T-helper 1 cell treated with Interleukin-12 subunit alpha and Interleukin-12 subunit beta and Interleukin-4 antibody, amounts not matched to agents 30 ng/mL and 1 ng/mL, for 36 hours (primary cell): Measurements from ENCODE around the gene KLF16. TPM values are rescaled to one million over a fixed set of nuclear protein-coding genes. Genes with fewer than 3 reads are reported as not detected.

Experiments used
- intact Hi-C: fragments of 100-400 bp; cut with micrococcal nuclease; formaldehyde crosslinking; loops from one replicate; pipeline ENCODE4 v1.15.1; 2024
- total RNA-seq: library from RNA; stranded (reverse); gene quantifications from 2 replicates; pipeline ENCODE4 v1.2.3, GENCODE V29; 2022

KLF16 gene
- total RNA-seq, 1 donor from 2014 or later: 20.4 TPM

GRCh38 chr19:1857648-1858326 is 5.6 kb downstream of the KLF16 start:
- intact Hi-C loops: no loop called here

- intact Hi-C loops: no loop called here
Measured at GRCh38 chr19:1856698-1857603, 6.4 kb downstream of the KLF16 start.

- intact Hi-C loops: no loop called here
Measured at GRCh38 chr19:1856345-1856697, 7.1 kb downstream of the KLF16 start.

GRCh38 chr19:1855828-1856255 is 7.5 kb downstream of the KLF16 start:
- intact Hi-C loops: loop anchor here (1.0 to 2.0 kb wide), 8 partner anchors 8 to 1059 kb away; partner anchors contain the start of genes ABHD17A, ADAT3, AP3D1 and ATP8B3

DNA sequence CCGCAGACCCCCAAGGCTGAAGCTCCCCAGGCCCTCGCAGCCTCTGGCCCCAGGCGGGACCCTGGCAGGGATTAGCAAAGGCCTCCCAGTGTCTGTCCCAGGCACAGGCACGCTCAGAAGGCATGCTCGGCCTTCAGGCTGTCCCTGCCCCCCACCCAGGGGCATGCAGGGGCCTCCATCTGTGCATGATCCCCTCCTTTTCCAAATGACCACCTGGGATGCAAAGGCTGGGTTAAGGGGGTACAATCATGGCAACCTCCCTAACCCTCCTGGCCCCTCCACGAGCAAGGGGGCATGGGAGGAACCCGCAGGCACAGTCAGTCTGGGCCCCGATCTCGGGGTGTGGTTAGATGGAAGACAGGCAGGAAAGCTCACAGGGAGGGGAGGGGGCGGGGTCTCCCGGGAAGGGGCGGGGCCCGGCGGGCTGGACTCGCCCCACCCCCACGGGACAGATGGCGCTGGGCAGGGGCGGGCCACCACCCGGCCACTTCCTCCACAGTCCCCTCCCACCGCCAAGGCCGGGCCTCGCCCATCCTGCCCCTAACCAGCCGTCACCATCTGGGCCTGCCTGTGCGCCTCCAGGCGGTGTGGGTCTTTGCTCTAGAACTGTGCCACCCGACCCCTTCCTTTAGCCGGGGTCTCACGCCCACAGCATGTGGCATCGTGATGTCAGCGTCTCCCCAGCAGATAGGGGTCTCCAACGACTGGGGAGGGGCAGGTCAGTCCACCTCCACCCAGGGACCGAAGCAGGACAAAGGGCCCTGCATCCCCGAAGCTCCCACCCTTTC is 8.1 kb downstream of the KLF16 start:
- intact Hi-C loops: loop anchor here (1.0 to 2.0 kb wide), 8 partner anchors 9 to 1058 kb away; partner anchors contain the start of genes ABHD17A, ADAT3, AP3D1 and ATP8B3

DNA sequence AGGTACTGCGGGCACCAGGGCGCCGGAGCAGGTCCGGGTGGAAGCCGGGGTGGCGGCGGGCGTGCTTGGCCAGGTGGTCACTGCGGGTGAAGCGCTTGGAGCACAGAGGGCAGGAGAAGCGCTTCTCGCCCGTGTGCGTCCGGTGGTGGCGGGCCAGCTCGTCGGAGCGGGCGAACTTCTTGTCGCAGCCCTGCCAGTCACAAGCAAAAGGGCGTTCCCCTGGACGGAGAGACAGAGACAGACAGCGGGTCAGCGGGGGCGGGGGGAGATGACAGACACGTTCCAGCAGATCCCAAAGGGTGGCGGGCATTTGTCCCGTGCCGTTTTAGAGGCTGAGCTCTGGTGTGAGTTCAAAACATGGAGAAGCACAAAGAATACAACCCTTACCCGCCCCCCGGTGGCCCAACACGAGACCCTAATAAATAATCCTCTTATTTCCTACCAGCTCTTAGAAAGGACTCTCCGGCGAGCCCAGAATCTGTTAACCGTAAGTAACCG is 8.8 kb downstream of the KLF16 start:
- intact Hi-C loops: loop anchor here (1.0 to 2.0 kb wide), 8 partner anchors 10 to 1058 kb away; partner anchors contain the start of genes ABHD17A, ADAT3, AP3D1 and ATP8B3

- intact Hi-C loops: loop anchor here (2.0 kb wide), 4 partner anchors 31 to 1057 kb away; partner anchors contain the start of genes ABHD17A, AP3D1, PCSK4 and PTBP1
Measured at GRCh38 chr19:1854039-1854541, 9.3 kb downstream of the KLF16 start.

- intact Hi-C loops: loop anchor here (2.0 kb wide), 4 partner anchors 31 to 1057 kb away; partner anchors contain the start of genes ABHD17A, AP3D1, PCSK4 and PTBP1
Measured at GRCh38 chr19:1853295-1854038, 9.9 kb downstream of the KLF16 start.

DNA sequence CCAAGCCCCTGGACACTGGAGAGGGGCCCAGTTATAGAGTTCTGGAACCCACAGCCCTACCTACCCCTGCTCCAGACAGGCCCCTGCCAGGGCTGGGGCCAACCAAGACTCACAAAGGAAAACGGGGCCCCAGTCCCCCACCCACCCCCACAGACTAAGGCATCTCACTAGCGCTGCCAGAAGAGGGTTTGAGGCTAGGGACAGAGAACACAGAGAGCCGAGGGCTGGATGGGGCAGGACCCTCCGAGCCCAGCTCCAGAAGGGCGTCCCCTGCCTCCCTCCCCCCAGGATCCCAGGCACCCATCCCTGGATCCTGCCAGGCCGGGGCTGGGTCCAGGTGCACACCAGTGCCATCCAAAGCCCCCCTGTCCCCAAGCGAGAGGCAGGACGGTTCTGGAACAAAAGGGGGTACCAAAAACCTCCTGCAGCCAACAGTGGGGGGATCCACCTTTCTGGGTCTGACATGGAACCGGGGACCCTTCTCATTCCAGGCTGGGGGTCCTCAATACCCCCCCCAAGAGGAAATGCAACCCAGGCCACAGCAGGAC is 10.7 kb downstream of the KLF16 start:
- intact Hi-C loops: no loop called here

DNA sequence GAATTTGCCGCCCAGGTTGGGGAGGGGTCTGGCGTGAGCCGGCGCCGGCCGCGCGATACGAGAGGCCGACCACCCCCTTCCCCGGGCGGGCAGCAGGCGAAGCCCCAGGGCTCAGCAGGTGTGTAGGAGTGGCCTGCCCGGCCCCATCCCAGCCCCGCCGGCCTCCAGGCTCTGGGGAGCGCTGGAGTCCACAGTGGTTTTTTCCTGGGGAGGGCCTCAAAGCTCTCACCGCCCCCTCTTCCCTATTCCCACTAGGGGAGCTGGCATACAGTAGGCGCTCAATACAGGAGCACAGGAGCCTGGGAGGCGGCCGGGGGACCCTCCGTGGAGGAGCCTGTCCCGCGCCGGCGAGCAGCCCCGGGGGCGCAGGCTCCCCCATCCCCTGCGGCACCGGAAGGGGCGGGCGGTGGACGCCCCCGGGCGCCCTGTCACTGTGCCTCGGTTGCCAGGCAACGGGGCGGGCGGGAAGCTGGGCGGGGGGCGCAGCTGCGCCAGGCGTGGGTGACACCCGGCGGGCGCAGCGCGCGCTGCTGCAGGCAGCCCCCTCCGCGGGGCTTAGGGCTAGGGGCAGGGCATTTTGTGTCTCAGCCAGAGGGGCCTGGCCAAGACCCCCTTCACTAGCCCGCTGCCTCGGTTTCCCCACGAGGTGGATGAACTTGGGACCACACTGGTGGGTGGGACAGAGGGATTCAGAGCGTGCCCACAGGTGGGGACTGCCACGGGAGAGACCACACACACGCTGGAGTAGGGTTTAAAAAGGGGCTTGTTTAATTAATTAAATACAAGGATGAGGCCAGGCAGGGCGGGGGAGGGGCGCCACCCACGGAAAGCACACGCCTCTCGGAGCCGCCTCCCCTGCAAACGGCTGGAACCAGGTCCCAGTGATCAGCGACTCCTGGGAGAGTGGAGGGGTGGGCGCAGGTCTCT is 11.5 kb downstream of the KLF16 start:
- intact Hi-C loops: no loop called here

DNA sequence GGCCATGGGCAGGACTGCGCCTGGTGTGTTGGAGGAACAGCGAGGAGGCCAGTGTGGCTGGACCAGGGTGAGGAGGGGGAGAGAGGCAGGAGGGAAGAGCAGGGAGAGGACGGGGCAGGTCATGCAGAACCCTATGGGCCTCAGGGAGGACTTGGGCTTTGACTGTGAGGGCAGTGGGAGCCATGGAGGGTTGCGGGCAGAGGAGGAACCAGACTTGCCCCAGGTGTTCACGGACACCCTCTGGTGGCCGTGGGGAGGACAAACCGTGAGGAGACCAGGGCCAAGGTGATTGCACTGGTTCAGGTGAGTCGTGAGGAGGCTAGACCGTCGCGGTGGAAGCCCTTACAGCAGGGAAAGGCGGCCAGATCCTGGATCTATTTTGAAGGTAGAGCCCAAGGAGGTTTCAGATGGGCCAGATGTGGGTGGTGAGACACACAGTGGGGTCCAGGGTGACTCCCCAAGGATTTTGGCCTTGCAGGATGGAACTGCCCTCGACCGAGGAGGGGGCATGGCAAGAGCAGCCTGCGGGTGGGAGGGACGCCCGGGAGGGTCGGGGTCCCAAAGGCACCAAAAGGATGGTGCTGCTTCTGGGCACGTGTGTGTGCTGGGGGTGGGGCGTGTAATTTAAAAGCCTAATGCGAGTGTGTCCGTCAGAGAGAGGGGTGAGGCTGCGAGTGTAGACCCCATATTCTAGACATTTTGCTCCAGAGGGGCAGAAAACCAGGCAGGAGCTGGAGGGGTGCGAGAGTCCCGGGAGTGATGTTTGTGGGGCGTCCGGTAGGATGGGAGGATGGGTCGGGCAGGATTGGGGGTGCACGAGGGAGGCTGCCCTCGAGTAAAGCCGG is 12.3 kb downstream of the KLF16 start:
- intact Hi-C loops: no loop called here

DNA sequence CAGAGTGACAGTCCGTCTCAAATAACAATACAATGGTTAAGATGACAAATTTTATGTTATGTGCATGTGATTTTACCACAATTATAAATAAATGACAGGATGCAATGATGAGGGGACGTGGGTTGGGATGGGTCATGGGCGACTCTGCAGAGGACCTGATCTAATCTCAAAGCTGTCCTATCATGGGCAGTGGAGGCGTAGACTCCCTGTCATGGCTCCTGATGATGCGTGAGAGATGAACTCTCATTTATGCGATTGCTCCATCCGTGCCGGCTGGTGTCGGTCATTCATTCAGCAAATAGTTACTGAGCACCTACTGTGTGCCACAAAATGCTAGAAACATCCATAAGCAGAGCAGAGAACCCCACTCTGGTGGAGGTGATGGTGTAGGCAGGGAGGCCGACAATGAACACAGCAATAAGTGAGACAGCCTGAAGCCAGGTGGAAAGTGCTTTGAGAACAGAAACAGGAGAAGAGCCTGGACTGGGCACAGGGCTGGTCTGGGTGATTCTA is 13.4 kb downstream of the KLF16 start:
- intact Hi-C loops: no loop called here

DNA sequence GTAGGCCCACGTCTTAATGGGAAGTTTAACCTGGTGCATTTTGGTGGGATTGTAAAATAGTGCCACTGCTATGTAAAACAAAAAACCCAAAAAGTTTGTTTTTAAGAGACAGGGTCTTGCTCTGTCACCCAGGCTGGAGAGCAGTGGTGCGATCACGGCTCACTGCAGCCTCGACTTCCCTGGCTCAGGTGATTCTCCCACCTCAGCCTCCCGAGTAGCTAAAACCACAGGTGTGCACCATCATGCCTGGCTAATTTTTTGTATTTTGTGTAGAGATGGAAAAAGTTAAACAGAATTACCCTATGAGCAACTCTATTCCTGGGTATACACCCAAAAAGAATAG is 14.3 kb downstream of the KLF16 start:
- intact Hi-C loops: no loop called here

DNA sequence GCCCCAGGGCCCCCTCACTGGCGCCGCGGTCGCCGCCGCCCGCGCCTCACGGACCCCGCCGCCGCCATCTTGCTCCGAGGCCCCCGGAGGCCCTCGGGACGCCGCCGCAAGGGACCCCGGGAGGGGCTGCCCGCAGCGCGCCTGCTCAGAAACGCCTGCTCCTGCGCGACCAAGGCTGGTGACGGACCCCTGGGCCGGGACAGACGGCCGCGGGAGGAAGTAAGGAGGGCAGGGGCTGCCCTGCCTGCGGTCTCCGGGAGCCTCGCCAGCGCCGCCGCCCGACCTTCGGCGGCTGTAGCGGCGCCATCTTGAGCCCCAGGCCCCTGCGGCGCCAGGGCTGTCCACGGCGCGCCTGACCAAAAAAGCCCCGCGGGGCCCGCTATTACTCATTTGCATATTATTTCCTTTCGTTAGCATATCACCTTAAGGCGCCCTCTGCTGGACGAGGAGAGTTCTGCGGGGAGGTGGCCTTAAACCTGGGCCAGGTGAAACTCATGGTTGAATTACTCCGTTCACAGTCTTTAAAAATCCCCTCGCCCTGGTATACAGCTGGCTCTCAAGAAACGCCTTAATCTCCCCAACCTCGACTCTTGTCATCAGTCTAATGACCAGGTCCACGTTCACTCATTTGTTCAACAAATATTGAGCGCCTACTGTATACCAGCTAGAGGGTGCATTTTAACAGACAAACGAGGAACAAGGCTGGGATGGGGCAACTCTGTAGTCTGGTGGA is 14.8 kb downstream of the KLF16 start, which contains the start of gene REXO1:
REXO1 (minus strand) TSS at position 85 of the 733 bp plus-strand sequence. CDS start 125 bp downstream, outside the sequence.
- intact Hi-C loops: loop anchor here (1.0 kb wide), 3 partner anchors 36 to 195 kb away; partner anchors contain the start of genes ABHD17A and ATP8B3

DNA sequence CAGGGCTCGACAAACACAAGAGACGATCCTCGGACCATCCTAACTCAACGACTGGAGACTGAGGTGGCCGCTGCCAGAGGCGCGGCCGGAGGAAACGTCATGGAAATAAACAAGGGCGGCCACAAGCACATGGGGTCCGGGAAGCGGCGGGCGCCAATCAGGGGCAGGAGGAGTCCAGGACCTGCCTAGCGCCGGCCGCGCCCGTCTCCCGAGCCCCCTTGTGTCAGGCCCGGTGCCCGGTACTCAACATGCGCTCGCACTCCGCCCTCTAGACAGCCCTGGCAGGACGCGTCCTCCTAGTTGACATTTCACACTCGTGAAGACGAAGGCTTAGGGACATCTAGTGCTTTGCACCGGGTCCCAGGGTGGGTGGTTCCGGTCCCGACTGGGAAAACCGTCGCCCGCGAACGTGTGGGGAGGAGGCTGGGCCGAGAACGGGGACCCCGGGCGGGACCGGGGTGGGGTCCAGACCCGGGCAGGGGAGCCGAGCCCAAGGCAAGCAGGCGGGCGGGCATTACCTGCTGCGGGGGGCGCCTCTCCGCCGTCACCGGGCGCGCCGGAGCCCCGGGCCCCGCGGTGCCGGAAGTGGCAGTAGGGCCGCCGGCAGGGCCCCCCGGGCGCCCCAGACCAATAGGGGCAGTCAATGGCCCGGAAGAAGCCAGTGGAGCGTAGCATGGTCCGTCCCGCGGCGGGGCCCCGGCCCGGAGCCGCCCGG is 15.5 kb downstream of the KLF16 start:
- intact Hi-C loops: loop anchor here (1.0 kb wide), 3 partner anchors 36 to 195 kb away; partner anchors contain the start of genes ABHD17A and ATP8B3

GRCh38 chr19:1847348-1847683 is 16.1 kb downstream of the KLF16 start:
- intact Hi-C loops: no loop called here
